GM12878 (cell line): Measurements from ENCODE around the gene COPS7A. TPM values are rescaled to one million over a fixed set of nuclear protein-coding genes. Genes with fewer than 3 reads are reported as not detected.
A peak's percentile ranks its signal among the peaks of the same experiment; 100 is the strongest.

Experiments
- ATAC-seq: fragments of 200-7000 bp; cut with Tn5 transposase; 3 replicates; pipeline ENCODE4 v1.9.1; 2020; ENCODE audit warnings: mild to moderate bottlenecking, moderate library complexity
- BruUV-seq: library from RNA; stranded (reverse); fragments of 400-500 nt; replicated peaks from 2 replicates; lab custom pipeline; 2021; lab: Mats Ljungman, UMichigan
- CTCF ChIA-PET: fragments of 300-600 bp; sonication (Branson Sonifier 250); formaldehyde crosslinking; extraction: SDS; loops from one replicate; lab custom pipeline; 2021; ENCODE audit warnings: inconsistent platforms; lab: Yijun Ruan, JAX
- POLR2A ChIA-PET: fragments of 350-600 bp; formaldehyde crosslinking; extraction: SDS; loops from one replicate; lab custom pipeline; 2021; ENCODE audit warnings: inconsistent platforms; lab: Charles Lee
- RAD21 ChIA-PET: fragments of 300-600 bp; sonication (Branson Sonifier 250); formaldehyde crosslinking; loops from one replicate; lab custom pipeline; 2023; ENCODE audit warnings: antibody characterized with exemption; ENCODE audit not compliant: unreplicated experiment; lab: Charles Lee
- SMC1A ChIA-PET: fragments of 300-600 bp; sonication (Branson Sonifier 250); formaldehyde crosslinking; loops from one replicate; lab custom pipeline; 2023; ENCODE audit not compliant: unreplicated experiment, uncharacterized antibody; lab: Charles Lee
- DNase-seq: peaks from one replicate; pipeline ENCODE4 v3.0.0-alpha.2; 2011; ENCODE audit warnings: low read depth, low spot score
- FAIRE-seq: peaks from 3 replicates; lab custom pipeline; 2011; peaks lifted over from hg19 to GRCh38; lab: Jason Lieb, UNC
- H2AFZ ChIP-seq: 2 replicates; pipeline ENCODE4 v1.6.0; 2011; ENCODE audit warnings: low read depth, low read length, control low read depth; ENCODE audit not compliant: control insufficient read depth
- H3K27ac ChIP-seq: 2 replicates; pipeline ENCODE4 v1.5.1; 2011; ENCODE audit warnings: control low read depth; ENCODE audit not compliant: control insufficient read depth, insufficient read depth
- H3K27me3 ChIP-seq, 2 experiments: replicated peaks in 1 of 2; 2 replicates each; pipeline versions ENCODE4 v1.6.0 to v1.6.1; 2011; ENCODE audit warnings: low read length in 1 of 2; ENCODE audit not compliant: control insufficient read depth in 2 of 2, insufficient read depth in 2 of 2
- H3K36me3 ChIP-seq, 2 experiments: 2 replicates each; pipeline ENCODE4 v1.5.1; 2011; ENCODE audit warnings: low read length in 1 of 2; ENCODE audit not compliant: control insufficient read depth in 2 of 2, insufficient read depth in 2 of 2
- H3K4me1 ChIP-seq: 2 replicates; pipeline ENCODE4 v1.6.1; 2011; ENCODE audit warnings: mild to moderate bottlenecking, low read length, moderate library complexity, mixed read lengths; ENCODE audit not compliant: control insufficient read depth, insufficient read depth
- H3K4me2 ChIP-seq: 2 replicates; pipeline ENCODE4 v1.6.0; 2011; ENCODE audit warnings: control low read depth; ENCODE audit not compliant: control insufficient read depth, insufficient read depth
- H3K4me3 ChIP-seq: fragments of 200-600 bp; sonication (generic); 2 replicates; pipeline ENCODE4 v1.5.1; 2016
- H3K79me2 ChIP-seq: 2 replicates; pipeline ENCODE4 v1.6.0; 2011; ENCODE audit warnings: low read length; ENCODE audit not compliant: control insufficient read depth, insufficient read depth
- H3K9ac ChIP-seq: 2 replicates; pipeline ENCODE4 v1.8.0; 2011; ENCODE audit warnings: low read length, control low read depth, mixed read lengths; ENCODE audit not compliant: control insufficient read depth, insufficient read depth
- H3K9me3 ChIP-seq: replicated peaks from 3 replicates; pipeline ENCODE4 v1.5.1; 2011; ENCODE audit warnings: mild to moderate bottlenecking, low read length; ENCODE audit not compliant: control insufficient read depth, insufficient read depth
- H4K20me1 ChIP-seq: 2 replicates; pipeline ENCODE4 v1.6.0; 2011; ENCODE audit not compliant: control insufficient read depth, insufficient read depth
- E2F4 ChIP-seq: IDR thresholded peaks from 2 replicates; pipeline ENCODE4 v1.6.1; 2012; ENCODE audit warnings: low read depth, low read length, improper control_type of control experiment
- FOS ChIP-seq: IDR thresholded peaks from 3 replicates; pipeline ENCODE4 v1.6.1; 2011; ENCODE audit warnings: borderline replicate concordance; ENCODE audit not compliant: insufficient read length; ENCODE audit errors: extremely low read depth
- MYB ChIP-seq: fragments of 150-350 bp; IDR thresholded peaks from 2 replicates; pipeline ENCODE4 v1.6.1; 2014; ENCODE audit warnings: mild to moderate bottlenecking, low read depth, low read length, borderline replicate concordance
- NFIC ChIP-seq: IDR thresholded peaks from 2 replicates; pipeline ENCODE4 v1.6.1; 2012; ENCODE audit warnings: low read depth, mild to moderate bottlenecking, inconsistent platforms, low read length, moderate library complexity
- SPI1 ChIP-seq: IDR thresholded peaks from 2 replicates; pipeline ENCODE4 v1.6.1; 2011; ENCODE audit warnings: low read depth, mild to moderate bottlenecking, low read length, moderate library complexity, borderline replicate concordance; ENCODE audit not compliant: insufficient read depth
- STAT1 ChIP-seq: fragments of 450-650 bp; conservative IDR thresholded peaks from 2 replicates; pipeline ENCODE4 v1.6.1; 2014; ENCODE audit warnings: antibody characterized with exemption, mild to moderate bottlenecking
- WGBS: methylation state at CpG from one replicate; pipeline ENCODE4 v1.1.6; 2016; ENCODE audit warnings: low lambda C conversion rate; ENCODE audit not compliant: insufficient replicate concordance, insufficient coverage; ENCODE audit errors: missing lambda C conversion rate; 5-methylcytosine and 5-hydroxymethylcytosine counted together
- in situ Hi-C: fragments of 300-500 bp; cut with MboI; formaldehyde crosslinking; loops from 9 replicates; pipeline ENCODE4 v1.14.3; 2018; ENCODE audit warnings: mixed read lengths
- intact Hi-C: fragments of 100-400 bp; cut with micrococcal nuclease; formaldehyde crosslinking; loops from one replicate; pipeline ENCODE4 v1.14.2; 2022; ENCODE audit not compliant: unreplicated experiment
- polyA plus RNA-seq, 11 experiments: library from polyadenylated mRNA; depleted of rRNA in 4 of 11; unstranded in 6 of 11; stranded (reverse) in 5 of 11; fragments of >200 nt; fragmentation: Nextera tagmentation in 4 of 11; fragmentation: Illumina TruSeq in 1 of 11; extraction: Ambion mirVana in 4 of 11; extraction: Trizol in 1 of 11; gene quantifications; 1 replicate in 1 of 11; 2 replicates in 10 of 11; pipeline versions ENCODE4 v1.2.1 to v1.2.3, GENCODE V29; 2011 to 2016; ENCODE audit warnings: inconsistent platforms in 2 of 11, missing spikeins in 2 of 11, low read depth in 1 of 11
- total RNA-seq, 4 experiments: library from RNA; depleted of rRNA in 3 of 4; stranded (reverse); fragments of >200 nt in 3 of 4; fragmentation: Illumina TruSeq in 1 of 4; extraction: Trizol in 1 of 4; gene quantifications; 2 replicates each; pipeline versions ENCODE4 v1.2.1 to v1.2.3, GENCODE V29; 2013 to 2021
- TF ChIP-seq, protein P1 (sequence below): fragments of 450-650 bp; IDR thresholded peaks from 2 replicates; pipeline ENCODE4 v1.6.1; 2017; ENCODE audit warnings: low read depth, mild to moderate bottlenecking, moderate library complexity

COPS7A gene
- total and polyA plus RNA-seq, 10 of the 15 experiments (the other 5 are each of a cell fraction or from before 2014, with no cell fraction given) = 25.7 to 74.0 (median 51.9) TPM

DNA sequence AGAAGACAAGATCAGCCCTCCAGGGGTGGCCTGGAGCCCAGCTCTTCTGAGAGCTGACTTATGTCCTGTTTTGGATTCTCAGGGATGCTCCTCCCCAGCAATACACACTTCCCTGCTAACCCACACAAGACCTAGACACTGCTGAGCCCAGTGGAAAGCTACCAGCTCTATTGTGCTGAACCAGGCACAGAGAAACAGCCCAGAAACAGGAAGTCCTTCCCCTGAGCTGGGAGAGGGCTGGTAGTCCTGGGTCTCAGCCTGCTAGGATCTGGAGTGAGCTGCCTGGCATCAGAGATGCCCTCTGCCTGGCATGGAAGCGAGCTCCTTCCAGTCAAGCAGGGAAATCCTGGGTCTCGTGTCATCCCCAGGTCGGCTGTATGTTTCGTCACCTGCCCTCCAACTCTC is 47.2 kb downstream of the COPS7A start:
- DNase-seq (no peak), FAIRE-seq (no peak), ATAC-seq (no peak)
- H2AFZ ChIP-seq = no peak overlapping the region
- ChIA-PET POLR2A (interaction anchor here (1.2 to 1.9 kb wide), 2 partner anchors 18 to 48 kb away, joined by 3 to 16 read pairs; partner anchors contain the start of genes COPS7A and MLF2), CTCF (interaction anchor here (1.0 to 12.7 kb wide), 4 partner anchors 9 to 15 kb away, joined by 3 to 221 read pairs (median 4); partner anchors contain the start of gene MLF2), RAD21 (interaction anchor here (3.3 kb wide), 1 partner anchor 18 kb away, joined by 18 read pairs; the partner anchor contains the start of gene MLF2), SMC1A (interaction anchor here (3.6 kb wide), 1 partner anchor 17 kb away, joined by 20 read pairs; the partner anchor contains the start of gene MLF2)
- no peak for TF ChIP-seq E2F4
- no peak for TF ChIP-seq STAT1
- TF ChIP-seq MYB = no peak
- no peak for TF ChIP-seq NFIC
- TF ChIP-seq FOS = no peak
- peak; percentile 69; the same call in 1 of the 2 replicates for TF ChIP-seq SPI1
- TF ChIP-seq, protein P1, sequence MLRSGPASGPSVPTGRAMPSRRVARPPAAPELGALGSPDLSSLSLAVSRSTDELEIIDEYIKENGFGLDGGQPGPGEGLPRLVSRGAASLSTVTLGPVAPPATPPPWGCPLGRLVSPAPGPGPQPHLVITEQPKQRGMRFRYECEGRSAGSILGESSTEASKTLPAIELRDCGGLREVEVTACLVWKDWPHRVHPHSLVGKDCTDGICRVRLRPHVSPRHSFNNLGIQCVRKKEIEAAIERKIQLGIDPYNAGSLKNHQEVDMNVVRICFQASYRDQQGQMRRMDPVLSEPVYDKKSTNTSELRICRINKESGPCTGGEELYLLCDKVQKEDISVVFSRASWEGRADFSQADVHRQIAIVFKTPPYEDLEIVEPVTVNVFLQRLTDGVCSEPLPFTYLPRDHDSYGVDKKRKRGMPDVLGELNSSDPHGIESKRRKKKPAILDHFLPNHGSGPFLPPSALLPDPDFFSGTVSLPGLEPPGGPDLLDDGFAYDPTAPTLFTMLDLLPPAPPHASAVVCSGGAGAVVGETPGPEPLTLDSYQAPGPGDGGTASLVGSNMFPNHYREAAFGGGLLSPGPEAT = no peak
- H3K4me1 ChIP-seq = peaks cover 46% of the 10 kb centered on the region
- no peaks in the 10 kb centered on the region for H3K27me3 ChIP-seq
- no peak overlapping the region for H3K4me3 ChIP-seq
- no peaks in the 10 kb centered on the region for H3K36me3 ChIP-seq
- no TSS peak for BruUV-seq
- H3K9me3 ChIP-seq = no peaks in the 10 kb centered on the region
- no peaks in the 10 kb centered on the region for H4K20me1 ChIP-seq
- no peak overlapping the region for H3K27ac ChIP-seq
- no peak overlapping the region for H3K9ac ChIP-seq
- in situ Hi-C loops = no loop called here
- H3K79me2 ChIP-seq = peaks cover 16% of the 10 kb centered on the region
- 62% methylated on average over 4 of the region's 4 CpGs for WGBS
- H3K4me2 ChIP-seq = no peak overlapping the region
- intact Hi-C loops = no loop called here
